ENCODE measurements around the gene SVOPL.

SVOPL gene

GRCh38 chr7:138657854-138658386 is 43.2 kb downstream of the SVOPL start:
- no peak for DNase-seq

DNA sequence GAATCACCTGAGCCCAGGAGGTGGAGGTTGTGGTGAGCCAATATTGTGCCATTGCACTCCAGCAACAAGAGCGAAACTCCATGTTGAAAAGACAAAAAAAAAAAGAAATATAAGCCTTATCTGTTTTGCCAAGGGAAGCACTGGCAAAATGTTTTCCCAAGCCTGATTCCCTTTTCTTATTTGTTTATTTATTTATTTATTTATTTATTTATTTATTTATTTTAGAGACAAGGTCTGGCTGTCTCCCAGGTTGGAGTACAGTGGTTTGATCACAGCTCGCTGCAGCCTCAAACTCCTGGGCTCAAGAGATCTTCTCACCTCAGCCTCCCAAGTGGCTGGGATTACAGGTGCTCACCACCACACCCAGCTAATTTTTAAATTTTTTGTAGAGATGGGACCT is 44.2 kb downstream of the SVOPL start:
- DNase-seq, result no peak

- no peak for DNase-seq
Measured at GRCh38 chr7:138654616-138655015, 46.5 kb downstream of the SVOPL start.

DNA sequence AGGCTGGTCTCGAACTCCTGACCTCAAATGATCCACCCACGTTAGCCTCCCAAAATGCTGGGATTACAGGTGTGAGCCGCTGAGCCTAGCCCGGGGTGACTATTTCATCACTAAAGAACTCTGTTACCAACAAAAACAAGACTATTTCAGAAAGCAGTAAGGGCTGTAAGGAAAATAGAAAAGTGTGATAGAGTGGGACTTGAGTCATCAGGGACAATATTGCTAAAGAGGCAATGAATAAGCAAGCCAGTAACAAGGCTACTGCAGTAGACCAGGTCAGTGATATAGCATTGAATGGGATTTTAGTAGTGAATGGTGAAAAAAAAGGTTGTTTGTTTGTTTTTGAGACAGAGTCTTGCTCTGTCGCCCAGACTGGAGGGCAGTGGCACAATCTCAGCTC is 51.7 kb downstream of the SVOPL start:
- no peak for DNase-seq

DNA sequence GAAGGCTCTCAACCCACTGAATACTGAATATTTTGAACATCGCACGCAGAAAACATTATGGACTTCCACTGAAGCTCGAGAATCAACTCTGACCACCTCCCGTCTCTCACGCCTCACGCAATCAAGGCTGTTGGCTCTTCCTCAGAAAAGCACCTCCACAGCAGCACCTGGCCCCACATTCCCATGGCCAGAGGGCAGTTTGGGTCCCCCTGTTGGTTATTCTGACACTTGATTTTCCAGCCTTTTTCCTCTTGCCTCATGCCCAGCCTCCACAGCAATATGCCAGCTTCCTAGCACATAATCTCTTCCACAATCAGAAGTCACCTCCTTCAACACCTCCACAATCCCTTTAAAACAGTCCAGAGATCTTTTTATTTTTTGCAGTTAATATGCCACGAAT is 55.9 kb downstream of the SVOPL start:
- no peak for DNase-seq

GRCh38 chr7:138632826-138633602 is 68.1 kb downstream of the SVOPL start:
- DNase-seq, result no peak

DNA sequence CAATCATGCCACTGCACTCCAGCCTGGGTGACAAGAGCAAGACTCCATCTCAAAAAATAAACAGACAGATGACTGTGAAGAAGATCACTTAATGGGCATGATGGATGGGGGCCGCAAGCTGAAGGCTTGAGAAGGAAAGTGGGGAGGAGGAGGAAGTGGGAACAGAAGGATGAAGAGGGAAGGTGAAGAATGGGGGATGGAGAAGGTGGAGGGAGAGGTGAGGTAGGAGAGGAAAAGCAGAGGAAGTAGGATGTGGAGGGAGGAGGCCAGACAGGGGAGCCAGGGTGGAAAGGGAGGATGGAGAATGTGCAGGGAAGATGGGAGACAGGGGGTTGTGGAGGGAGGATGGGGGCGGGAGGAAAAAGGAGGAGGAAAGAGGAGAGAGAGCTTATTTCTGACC is 68.8 kb downstream of the SVOPL start:
- no peak for DNase-seq

- DNase-seq, result no peak
Measured at GRCh38 chr7:138630059-138630610, 71.0 kb downstream of the SVOPL start.

DNA sequence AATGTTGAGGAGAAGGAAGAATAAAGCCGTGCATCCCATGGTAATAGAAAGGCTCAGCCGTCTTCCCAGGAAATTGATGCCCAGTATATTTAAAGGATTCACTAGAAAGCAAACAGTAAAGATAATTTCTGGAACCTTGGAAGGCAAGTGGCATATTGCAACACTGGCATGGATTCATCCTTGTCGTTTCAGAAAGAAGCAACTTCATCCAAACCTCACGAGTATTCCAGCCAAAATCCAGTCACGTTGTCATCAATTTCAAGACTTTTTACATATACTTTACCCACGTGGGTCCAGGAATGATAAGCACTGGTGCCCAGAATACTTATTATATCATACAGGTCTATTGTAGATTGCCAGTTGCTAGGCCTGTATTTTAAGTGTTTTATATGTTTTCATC is 73.8 kb downstream of the SVOPL start:
- no peak for DNase-seq

- DNase-seq, result no peak
Measured at GRCh38 chr7:138626846-138627245, 74.3 kb downstream of the SVOPL start.

- no peak for DNase-seq
Measured at GRCh38 chr7:138625849-138626230, 75.3 kb downstream of the SVOPL start.

- no peak for DNase-seq
Measured at GRCh38 chr7:138625084-138625848, 75.9 kb downstream of the SVOPL start.

GRCh38 chr7:138622841-138623240 is 78.3 kb downstream of the SVOPL start:
- DNase-seq, result no peak

- no peak for DNase-seq
Measured at GRCh38 chr7:138618933-138619332, 82.2 kb downstream of the SVOPL start.

DNA sequence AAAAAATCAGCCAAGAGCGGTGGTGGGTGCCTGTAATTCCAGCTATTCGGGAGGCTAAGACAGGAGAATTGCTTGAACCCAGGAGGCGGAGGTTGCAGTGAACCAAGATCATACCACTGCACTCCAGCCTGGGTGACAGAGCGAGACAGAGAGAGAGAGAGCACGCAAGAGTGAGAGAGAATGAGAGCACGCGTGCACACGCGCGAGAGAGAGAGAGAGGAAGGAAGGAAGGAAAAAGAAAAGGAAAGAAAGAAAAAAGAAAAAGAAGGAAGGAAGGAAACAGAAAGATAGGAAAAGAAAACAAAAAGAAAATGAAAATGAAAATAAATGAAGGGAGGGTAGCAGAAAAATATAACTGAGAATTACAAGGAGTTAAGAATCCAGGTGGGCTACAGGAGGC is 82.7 kb downstream of the SVOPL start:
- no peak for DNase-seq

- DNase-seq, result no peak
Measured at GRCh38 chr7:138616085-138616484, 85.1 kb downstream of the SVOPL start.

GRCh38 chr7:138613630-138614029 is 87.5 kb downstream of the SVOPL start:
- no peak for DNase-seq

DNA sequence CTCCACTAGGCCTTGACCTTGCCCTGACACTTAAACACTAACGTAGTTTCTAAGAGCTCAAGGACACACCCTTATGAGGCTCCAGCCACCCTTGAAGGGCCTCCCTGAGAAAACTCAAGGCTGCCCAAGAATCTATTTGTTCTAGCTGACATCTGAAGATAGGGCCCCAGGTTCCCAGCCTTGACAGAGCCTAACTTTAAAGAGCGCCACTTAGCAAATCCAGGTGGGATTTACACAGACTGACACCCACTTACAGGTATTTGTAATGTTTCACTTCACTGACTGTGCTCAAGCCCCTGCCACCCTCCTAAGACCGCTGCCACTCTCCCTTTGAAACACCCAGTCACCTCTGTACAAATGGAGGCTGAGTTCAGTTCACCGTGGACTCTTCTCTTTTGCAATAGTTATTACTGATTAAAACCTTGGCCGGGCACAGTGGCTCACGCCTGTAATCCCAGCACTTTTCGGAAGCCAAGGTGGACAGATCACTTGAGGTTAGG is 90.4 kb downstream of the SVOPL start:
- DNase-seq, result no peak

DNA sequence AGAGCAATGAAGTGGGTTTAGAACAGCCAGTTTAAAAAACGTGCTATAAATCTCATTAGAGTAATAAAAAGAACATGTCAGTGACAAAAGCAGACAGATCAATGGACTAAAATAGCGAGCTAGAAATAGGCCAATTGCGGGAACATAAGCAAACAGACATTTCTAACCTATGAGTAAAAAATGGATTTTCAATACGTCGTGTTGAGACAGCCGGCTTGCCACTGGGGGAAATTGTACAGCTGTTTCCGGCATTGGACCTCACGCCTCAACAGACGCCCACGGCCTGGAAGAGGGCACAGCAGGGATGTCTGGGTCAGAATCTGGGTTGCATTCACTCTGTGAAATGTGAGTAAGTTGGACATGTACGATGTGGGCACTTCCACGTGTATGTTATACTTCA is 92.9 kb downstream of the SVOPL start:
- no peak for DNase-seq

DNA sequence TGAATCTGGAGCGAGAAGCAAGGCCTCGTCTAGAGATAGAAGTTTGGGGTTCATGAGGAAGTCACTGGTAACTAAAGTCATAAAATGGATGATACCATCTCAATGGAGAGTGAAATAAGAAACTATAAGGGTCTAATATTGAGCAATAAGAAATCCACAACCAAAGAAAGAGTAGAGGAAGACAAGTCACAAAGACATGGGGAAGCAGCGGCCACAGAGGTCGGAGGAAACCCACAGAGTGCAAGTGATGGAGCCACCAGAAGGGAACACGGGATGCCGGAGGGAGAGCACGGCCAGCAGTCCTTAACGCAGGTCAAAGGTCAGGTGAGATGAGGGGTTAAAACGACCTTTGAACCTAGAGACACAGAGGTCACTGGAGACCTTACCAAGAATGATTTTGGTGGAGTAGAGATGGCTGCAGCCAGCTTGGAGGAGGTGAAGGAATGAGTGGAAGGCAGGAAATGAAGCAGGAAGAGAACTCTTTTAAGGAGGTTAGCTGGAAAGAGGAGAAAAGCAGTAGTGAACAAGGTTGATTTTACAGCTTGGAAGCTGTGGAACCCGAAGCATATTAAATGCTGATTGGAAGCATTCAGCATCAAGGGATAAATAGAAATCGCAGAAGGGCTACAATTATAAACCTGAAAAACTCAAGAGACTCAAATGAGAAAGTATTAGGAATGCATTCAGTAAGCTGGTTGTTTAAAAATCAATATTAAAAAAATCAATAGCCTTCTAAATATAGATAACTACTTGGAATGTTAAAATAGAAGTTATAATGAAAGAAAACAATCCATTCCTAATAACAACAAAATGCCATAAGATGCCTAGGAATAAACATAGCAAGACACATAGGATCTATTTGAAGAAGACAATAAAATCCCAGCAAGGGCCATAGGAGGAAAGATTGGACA is 93.7 kb downstream of the SVOPL start:
- DNase-seq, result no peak

- DNase-seq, result no peak
Measured at GRCh38 chr7:138606236-138606635, 94.9 kb downstream of the SVOPL start.

- no peak for DNase-seq
Measured at GRCh38 chr7:138603549-138604318, 97.4 kb downstream of the SVOPL start.

All from NCI-H2171 (cell line).